Neutrophil (primary cell): Measurements from ENCODE around the gene GIPC1.

Source experiments
- H3K27ac ChIP-seq: fragments of 200-600 bp; sonication (generic); 2 replicates; pipeline ENCODE4 v1.5.1; 2016; ENCODE audit warnings: mild to moderate bottlenecking, moderate library complexity
- H3K27me3 ChIP-seq: fragments of 200-600 bp; sonication (generic); 2 replicates; pipeline ENCODE4 v1.6.0; 2016; ENCODE audit warnings: mild to moderate bottlenecking
- H3K36me3 ChIP-seq: fragments of 200-600 bp; sonication (generic); 2 replicates; pipeline ENCODE4 v1.5.1; 2017
- H3K4me1 ChIP-seq, 2 experiments: fragments of 200-600 bp in 1 of 2; sonication (generic) in 1 of 2; 1 replicate in 1 of 2; 2 replicates in 1 of 2; pipeline versions ENCODE4 v1.5.1 to v1.6.1; 2013 to 2016; ENCODE audit warnings: low read depth in 1 of 2, low read length in 1 of 2, mild to moderate bottlenecking in 1 of 2, moderate library complexity in 1 of 2; ENCODE audit not compliant: control insufficient read depth in 1 of 2, insufficient read depth in 1 of 2
- H3K4me3 ChIP-seq, 2 experiments: fragments of 200-600 bp in 1 of 2; sonication (generic) in 1 of 2; 1 replicate in 1 of 2; 2 replicates in 1 of 2; pipeline ENCODE4 v1.5.1; 2013 to 2016; ENCODE audit warnings: low read depth in 1 of 2, low read length in 1 of 2, mild to moderate bottlenecking in 1 of 2, moderate library complexity in 1 of 2
- H3K9me3 ChIP-seq: fragments of 200-600 bp; sonication (generic); 2 replicates; pipeline ENCODE4 v1.5.1; 2016
- TF ChIP-seq, protein P1 (sequence below): fragments of 200-600 bp; sonication (generic); IDR thresholded peaks from 2 replicates; pipeline ENCODE4 v1.5.1; 2016; ENCODE audit warnings: antibody characterized with exemption

Gene GIPC1

DNA sequence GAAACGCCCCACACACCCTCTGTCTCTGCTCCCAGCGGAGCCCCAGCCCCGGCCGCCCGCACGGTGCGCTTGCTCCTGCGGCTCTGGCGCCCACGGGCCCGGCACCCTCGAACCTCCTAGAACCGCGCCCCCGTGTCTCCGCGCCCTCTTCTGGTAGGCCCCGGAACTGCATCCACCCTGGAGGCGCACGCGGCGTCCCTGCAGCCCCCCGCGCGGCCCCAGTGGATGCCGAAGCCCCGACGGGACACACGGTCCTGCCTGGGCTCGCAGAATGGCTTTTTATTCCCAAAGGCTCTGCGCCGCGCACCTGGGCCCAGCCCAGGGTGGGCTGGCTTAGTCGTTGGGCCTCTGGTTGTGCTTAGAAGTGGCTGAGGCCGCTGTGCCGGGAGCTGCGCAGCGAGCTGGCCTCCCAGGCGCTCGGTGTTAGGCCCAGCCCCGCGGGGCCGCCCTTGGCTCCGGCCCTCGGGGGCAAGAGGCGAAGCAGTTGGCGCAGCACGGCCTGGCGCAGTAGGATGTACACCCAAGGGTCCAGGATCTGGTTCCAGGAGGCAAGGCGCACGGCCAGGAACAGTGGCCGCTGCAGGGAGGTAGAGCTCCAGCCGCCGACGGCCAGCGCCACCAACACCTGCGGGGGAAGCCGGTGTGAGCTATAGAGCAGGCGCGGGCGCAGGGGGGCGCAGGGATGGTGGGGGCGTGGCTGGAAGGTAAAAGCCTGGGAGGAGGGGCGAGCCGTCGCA is 23.6 kb downstream of the GIPC1 start:
- Histone ChIP-seq H3K27me3 (peaks cover 58% of the 10 kb centered on the region), H3K9me3 (no peaks in the 10 kb centered on the region), H3K4me1 (peaks cover 36 to 37% of the 10 kb centered on the region in 2 experiments), H3K4me3 (peak overlapping the region in 1 of 2 experiments; percentile 28), H3K36me3 (peaks cover 47% of the 10 kb centered on the region), H3K27ac (no peak overlapping the region)
- TF ChIP-seq, protein P1, sequence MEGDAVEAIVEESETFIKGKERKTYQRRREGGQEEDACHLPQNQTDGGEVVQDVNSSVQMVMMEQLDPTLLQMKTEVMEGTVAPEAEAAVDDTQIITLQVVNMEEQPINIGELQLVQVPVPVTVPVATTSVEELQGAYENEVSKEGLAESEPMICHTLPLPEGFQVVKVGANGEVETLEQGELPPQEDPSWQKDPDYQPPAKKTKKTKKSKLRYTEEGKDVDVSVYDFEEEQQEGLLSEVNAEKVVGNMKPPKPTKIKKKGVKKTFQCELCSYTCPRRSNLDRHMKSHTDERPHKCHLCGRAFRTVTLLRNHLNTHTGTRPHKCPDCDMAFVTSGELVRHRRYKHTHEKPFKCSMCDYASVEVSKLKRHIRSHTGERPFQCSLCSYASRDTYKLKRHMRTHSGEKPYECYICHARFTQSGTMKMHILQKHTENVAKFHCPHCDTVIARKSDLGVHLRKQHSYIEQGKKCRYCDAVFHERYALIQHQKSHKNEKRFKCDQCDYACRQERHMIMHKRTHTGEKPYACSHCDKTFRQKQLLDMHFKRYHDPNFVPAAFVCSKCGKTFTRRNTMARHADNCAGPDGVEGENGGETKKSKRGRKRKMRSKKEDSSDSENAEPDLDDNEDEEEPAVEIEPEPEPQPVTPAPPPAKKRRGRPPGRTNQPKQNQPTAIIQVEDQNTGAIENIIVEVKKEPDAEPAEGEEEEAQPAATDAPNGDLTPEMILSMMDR = peak; percentile 95

DNA sequence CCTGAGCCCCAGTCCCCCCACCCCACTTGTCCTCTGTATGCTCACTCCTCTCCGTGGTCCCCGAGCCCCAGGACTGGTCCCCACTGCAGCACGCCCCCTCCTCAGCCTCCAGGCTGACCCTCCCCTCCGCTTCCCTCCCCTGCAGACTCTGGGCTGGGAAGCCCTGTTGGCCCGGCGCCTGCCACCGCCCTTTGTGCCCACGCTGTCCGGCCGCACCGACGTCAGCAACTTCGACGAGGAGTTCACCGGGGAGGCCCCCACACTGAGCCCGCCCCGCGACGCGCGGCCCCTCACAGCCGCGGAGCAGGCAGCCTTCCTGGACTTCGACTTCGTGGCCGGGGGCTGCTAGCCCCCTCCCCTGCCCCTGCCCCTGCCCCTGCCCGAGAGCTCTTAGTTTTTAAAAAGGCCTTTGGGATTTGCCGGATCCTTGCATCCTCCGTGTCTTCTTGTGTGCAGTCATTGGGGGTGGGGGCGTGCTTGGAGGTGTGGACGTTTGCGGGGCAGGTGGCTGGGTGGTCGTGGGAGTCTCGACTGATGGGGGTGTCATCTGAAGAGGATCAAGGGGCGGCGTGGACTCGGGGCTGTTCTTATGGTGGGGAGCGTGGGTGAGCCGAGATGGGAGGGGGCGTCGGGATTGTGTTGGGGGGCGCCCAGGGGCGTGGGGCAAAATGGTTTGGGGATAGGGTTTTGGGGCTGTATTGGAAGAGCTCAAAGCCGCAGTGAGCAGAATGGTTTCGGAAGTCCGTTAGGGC is 24.3 kb downstream of the GIPC1 start:
- peaks cover 55% of the 10 kb centered on the region for H3K36me3 ChIP-seq
- H3K27ac ChIP-seq = no peak overlapping the region
- H3K4me3 ChIP-seq = peak overlapping the region in 1 of 2 experiments; percentile 28
- H3K4me1 ChIP-seq = peaks cover 31 to 32% of the 10 kb centered on the region in 2 experiments
- TF ChIP-seq, protein P1 = no peak
- no peaks in the 10 kb centered on the region for H3K9me3 ChIP-seq
- H3K27me3 ChIP-seq = peaks cover 50% of the 10 kb centered on the region

DNA sequence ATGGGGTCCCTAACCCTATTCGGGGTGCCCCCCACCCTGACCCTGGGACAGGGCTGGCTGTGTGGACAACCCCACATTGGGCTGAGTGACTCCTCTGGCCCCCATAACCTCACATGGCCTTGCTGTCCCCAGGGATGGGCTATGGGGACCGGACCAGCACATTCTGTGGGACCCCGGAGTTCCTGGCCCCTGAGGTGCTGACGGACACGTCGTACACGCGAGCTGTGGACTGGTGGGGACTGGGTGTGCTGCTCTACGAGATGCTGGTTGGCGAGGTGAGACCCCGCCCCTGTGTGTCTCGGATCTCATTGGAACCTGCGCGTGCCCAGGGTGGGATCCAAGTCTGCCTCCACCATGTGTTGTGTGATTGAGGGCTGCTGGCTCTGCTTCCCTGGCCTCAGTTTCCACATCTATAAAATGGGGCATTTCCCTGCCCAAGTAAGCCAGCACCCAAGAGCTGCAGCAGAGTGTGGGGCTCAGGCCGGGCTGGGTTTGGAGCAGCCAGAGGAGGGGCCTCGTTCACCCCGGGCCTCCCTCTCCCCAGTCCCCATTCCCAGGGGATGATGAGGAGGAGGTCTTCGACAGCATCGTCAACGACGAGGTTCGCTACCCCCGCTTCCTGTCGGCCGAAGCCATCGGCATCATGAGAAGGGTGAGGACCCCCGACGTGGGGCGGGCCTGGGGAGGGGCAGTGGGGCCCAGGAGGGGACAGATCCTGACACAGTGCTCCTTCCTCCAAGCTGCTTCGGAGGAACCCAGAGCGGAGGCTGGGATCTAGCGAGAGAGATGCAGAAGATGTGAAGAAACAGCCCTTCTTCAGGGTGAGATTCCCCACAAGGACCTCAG is 25.7 kb downstream of the GIPC1 start:
- TF ChIP-seq, protein P1 = no peak
- peaks cover 27 to 28% of the 10 kb centered on the region in 2 experiments for H3K4me1 ChIP-seq
- H3K36me3 ChIP-seq = peaks cover 69% of the 10 kb centered on the region
- H3K27ac ChIP-seq = no peak overlapping the region
- peaks cover 37% of the 10 kb centered on the region for H3K27me3 ChIP-seq
- H3K4me3 ChIP-seq = no peak overlapping the region
- no peaks in the 10 kb centered on the region for H3K9me3 ChIP-seq

GRCh38 chr19:14467816-14468215 is 28.1 kb downstream of the GIPC1 start:
- Histone ChIP-seq H3K36me3 (peaks cover 93% of the 10 kb centered on the region), H3K27ac (no peak overlapping the region), H3K9me3 (no peaks in the 10 kb centered on the region), H3K27me3 (peaks cover 12% of the 10 kb centered on the region), H3K4me3 (no peak overlapping the region), H3K4me1 (peaks cover 9 to 10% of the 10 kb centered on the region in 2 experiments)
- TF ChIP-seq, protein P1 = no peak

DNA sequence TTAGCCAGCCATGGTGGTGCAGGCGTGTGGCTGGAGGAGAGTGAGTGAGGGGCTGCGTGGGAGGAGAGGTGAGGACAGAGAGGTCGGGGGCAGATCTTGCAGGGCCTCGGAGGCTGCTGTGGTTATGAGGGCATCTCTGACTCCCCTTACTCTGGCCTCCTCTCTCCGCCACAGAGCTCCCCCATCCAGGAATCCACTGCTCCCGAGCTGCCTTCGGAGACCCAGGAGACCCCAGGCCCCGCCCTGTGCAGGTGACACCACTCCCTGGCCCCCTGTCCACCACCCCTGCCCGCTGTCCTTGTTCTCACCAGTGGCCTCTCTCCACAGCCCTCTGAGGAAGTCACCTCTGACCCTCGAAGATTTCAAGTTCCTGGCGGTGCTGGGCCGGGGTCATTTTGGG is 28.5 kb downstream of the GIPC1 start:
- H3K36me3 ChIP-seq = peaks cover 97% of the 10 kb centered on the region
- peaks cover 8% of the 10 kb centered on the region for H3K27me3 ChIP-seq
- TF ChIP-seq, protein P1 = no peak

More for the DNA sequence above, 28.5 kb downstream of the GIPC1 start:
- Histone ChIP-seq H3K4me1 (peaks cover 6 to 9% of the 10 kb centered on the region in 2 experiments), H3K4me3 (no peak overlapping the region), H3K9me3 (no peaks in the 10 kb centered on the region), H3K27ac (no peak overlapping the region)
